ENCODE data around the gene WFDC2.

The WFDC2 gene

GRCh38 chr20:45462711-45463509 lies 6.6 kb upstream of the WFDC2 start:
- Histone ChIP-seq H3K79me2 (ENCODE audit: insufficient read depth, low read length) (no peaks in the 10 kb centered on the region), H3K9me3 (ENCODE audit: insufficient read depth, low read length) (no peaks in the 10 kb centered on the region), H3K9me2 (replicated peaks; ENCODE audit: insufficient read depth, low read length) (no peaks in the 10 kb centered on the region), H3K4me2 (ENCODE audit: low read depth, low read length, poor library complexity, severe bottlenecking) (no peak overlapping the region), H4K20me1 (ENCODE audit: low read depth, low read length) (no peaks in the 10 kb centered on the region), H3F3A (ENCODE audit: insufficient read depth) (no peaks in the 10 kb centered on the region), H3K36me3 (ENCODE audit: low read length) (no peaks in the 10 kb centered on the region), H3K4me3 (ENCODE audit: insufficient read depth, low read length, poor library complexity, severe bottlenecking) (no peak overlapping the region), H3K27ac (ENCODE audit: low read depth, low read length) (no peak overlapping the region), H2AFZ (ENCODE audit: low read depth, low read length, severe bottlenecking) (no peak overlapping the region), H3K27me3 (ENCODE audit: low read length) (no peaks in the 10 kb centered on the region), H3K9ac (ENCODE audit: low read length) (no peak overlapping the region)
- TF ChIP-seq CTCF (IDR thresholded peaks at IDR 0.05; ENCODE audit: insufficient read depth, low read length, poor library complexity, severe bottlenecking) (no peak), EZH2phosphoT487 (conservative IDR thresholded peaks at IDR 0.05; ENCODE audit: low read length) (no peak)

- no peaks in the 10 kb centered on the region for H3K36me3 ChIP-seq (ENCODE audit: low read length)
- no peak overlapping the region for H3K4me3 ChIP-seq (ENCODE audit: insufficient read depth, low read length, poor library complexity, severe bottlenecking)
- no peaks in the 10 kb centered on the region for H3K27me3 ChIP-seq (ENCODE audit: low read length)
- no peak overlapping the region for H2AFZ ChIP-seq (ENCODE audit: low read depth, low read length, severe bottlenecking)
- no peaks in the 10 kb centered on the region for H3K79me2 ChIP-seq (ENCODE audit: insufficient read depth, low read length)
- no peak overlapping the region for H3K9ac ChIP-seq (ENCODE audit: low read length)
- no peaks in the 10 kb centered on the region for H3K9me3 ChIP-seq (ENCODE audit: insufficient read depth, low read length)
- H3F3A ChIP-seq (ENCODE audit: insufficient read depth) = no peaks in the 10 kb centered on the region
- no peaks in the 10 kb centered on the region for H4K20me1 ChIP-seq (ENCODE audit: low read depth, low read length)
- TF ChIP-seq EZH2phosphoT487 (conservative IDR thresholded peaks at IDR 0.05; ENCODE audit: low read length) (no peak), CTCF (IDR thresholded peaks at IDR 0.05; ENCODE audit: insufficient read depth, low read length, poor library complexity, severe bottlenecking) (no peak)
- no peak overlapping the region for H3K4me2 ChIP-seq (ENCODE audit: low read depth, low read length, poor library complexity, severe bottlenecking)
- no peak overlapping the region for H3K27ac ChIP-seq (ENCODE audit: low read depth, low read length)
- H3K9me2 ChIP-seq (replicated peaks; ENCODE audit: insufficient read depth, low read length) = no peaks in the 10 kb centered on the region
These were observed 5.8 kb upstream of the WFDC2 start for GRCh38 chr20:45463709-45464108.

- H4K20me1 ChIP-seq (ENCODE audit: low read depth, low read length) = no peaks in the 10 kb centered on the region
- H3K79me2 ChIP-seq (ENCODE audit: insufficient read depth, low read length) = no peaks in the 10 kb centered on the region
These were observed 3.9 kb upstream of the WFDC2 start for GRCh38 chr20:45465491-45466266.

More at GRCh38 chr20:45465491-45466266, 3.9 kb upstream of the WFDC2 start:
- Histone ChIP-seq H3F3A (ENCODE audit: insufficient read depth) (no peaks in the 10 kb centered on the region), H2AFZ (ENCODE audit: low read depth, low read length, severe bottlenecking) (no peak overlapping the region), H3K9me3 (ENCODE audit: insufficient read depth, low read length) (no peaks in the 10 kb centered on the region), H3K4me2 (ENCODE audit: low read depth, low read length, poor library complexity, severe bottlenecking) (no peak overlapping the region), H3K27me3 (ENCODE audit: low read length) (no peaks in the 10 kb centered on the region), H3K4me3 (ENCODE audit: insufficient read depth, low read length, poor library complexity, severe bottlenecking) (no peak overlapping the region), H3K36me3 (ENCODE audit: low read length) (no peaks in the 10 kb centered on the region), H3K9ac (ENCODE audit: low read length) (no peak overlapping the region), H3K9me2 (replicated peaks; ENCODE audit: insufficient read depth, low read length) (no peaks in the 10 kb centered on the region), H3K27ac (ENCODE audit: low read depth, low read length) (no peak overlapping the region)
- TF ChIP-seq EZH2phosphoT487 (conservative IDR thresholded peaks at IDR 0.05; ENCODE audit: low read length) (no peak), CTCF (IDR thresholded peaks at IDR 0.05; ENCODE audit: insufficient read depth, low read length, poor library complexity, severe bottlenecking) (no peak)

Data from SU-DHL-6 (cell line).